Duodenal mucosa (tissue), 2 donors: ENCODE results near the gene ARFGEF2.
"Not testable (repeated sequence)": the region's sequence is repeated elsewhere in the genome, so short reads cannot be mapped to it uniquely, and the experiment has no call there.

Experiments
- H3K27ac ChIP-seq: one replicate; pipeline ENCODE4 v1.7.0; 2013; ENCODE audit warnings: low read depth, low read length
- H3K27me3 ChIP-seq, 2 donors: one replicate each; pipeline ENCODE4 v1.7.0; 2013; ENCODE audit warnings: low read length in 2 of 2, control low read depth in 1 of 2; ENCODE audit not compliant: insufficient read depth in 2 of 2, control insufficient read depth in 1 of 2
- H3K36me3 ChIP-seq, 2 donors: one replicate each; pipeline ENCODE4 v1.7.0; 2013; ENCODE audit warnings: low read length in 2 of 2, control low read depth in 1 of 2; ENCODE audit not compliant: insufficient read depth in 2 of 2, control insufficient read depth in 1 of 2
- H3K4me1 ChIP-seq, 2 donors: one replicate each; pipeline ENCODE4 v1.7.0; 2013; ENCODE audit warnings: low read length in 2 of 2, control low read depth in 1 of 2; ENCODE audit not compliant: insufficient read depth in 2 of 2, control insufficient read depth in 1 of 2
- H3K4me3 ChIP-seq, 2 donors: one replicate each; pipeline ENCODE4 v1.7.0; 2013; ENCODE audit warnings: low read length in 2 of 2, low read depth in 1 of 2
- H3K9ac ChIP-seq, 2 donors: one replicate each; pipeline ENCODE4 v1.7.0; 2013; ENCODE audit warnings: low read length in 2 of 2, low read depth in 1 of 2
- H3K9me3 ChIP-seq, 2 donors: one replicate each; pipeline ENCODE4 v1.7.0; 2013; ENCODE audit warnings: low read length in 2 of 2, control low read depth in 1 of 2; ENCODE audit not compliant: control insufficient read depth in 1 of 2

The ARFGEF2 gene

GRCh38 chr20:48962976-48963771 is 41.7 kb downstream of the ARFGEF2 start:
- no peak overlapping the region for H3K27ac ChIP-seq
- no peaks in the 10 kb centered on the region for H3K27me3 ChIP-seq
- H3K4me3 ChIP-seq = no peak overlapping the region
- H3K9ac ChIP-seq = no peak overlapping the region
- H3K36me3 ChIP-seq = peaks cover 10 to 60% of the 10 kb centered on the region in 2 donors
- H3K4me1 ChIP-seq = no peaks in the 10 kb centered on the region
- H3K9me3 ChIP-seq = no peaks in the 10 kb centered on the region

GRCh38 chr20:48965189-48965910 is 43.8 kb downstream of the ARFGEF2 start:
- H3K27me3 ChIP-seq = no peaks in the 10 kb centered on the region
- H3K36me3 ChIP-seq = peaks cover 17 to 56% of the 10 kb centered on the region in 2 donors
- H3K4me1 ChIP-seq = no peaks in the 10 kb centered on the region
- no peaks in the 10 kb centered on the region for H3K9me3 ChIP-seq
- no peak overlapping the region for H3K9ac ChIP-seq
- H3K4me3 ChIP-seq = no peak overlapping the region
- no peak overlapping the region for H3K27ac ChIP-seq

- H3K9me3 ChIP-seq = no peaks in the 10 kb centered on the region
- H3K4me3 ChIP-seq = no peak overlapping the region
- H3K4me1 ChIP-seq = peaks cover 0 to 6% of the 10 kb centered on the region in 2 donors
- peaks cover 29 to 70% of the 10 kb centered on the region in 2 donors for H3K36me3 ChIP-seq
- H3K27ac ChIP-seq = no peak overlapping the region
- H3K9ac ChIP-seq = no peak overlapping the region
- no peaks in the 10 kb centered on the region for H3K27me3 ChIP-seq
Measured at GRCh38 chr20:48970681-48971365, 49.3 kb downstream of the ARFGEF2 start.

- H3K27ac ChIP-seq = no peak overlapping the region
- peaks cover 0 to 6% of the 10 kb centered on the region in 2 donors for H3K4me1 ChIP-seq
- H3K4me3 ChIP-seq = no peak overlapping the region
- H3K27me3 ChIP-seq = no peaks in the 10 kb centered on the region
- H3K9me3 ChIP-seq = no peaks in the 10 kb centered on the region
- no peak overlapping the region for H3K9ac ChIP-seq
- peaks cover 35 to 65% of the 10 kb centered on the region in 2 donors for H3K36me3 ChIP-seq
Measured at GRCh38 chr20:48971956-48972355, 50.4 kb downstream of the ARFGEF2 start.

- H3K36me3 ChIP-seq = peaks cover 35 to 65% of the 10 kb centered on the region in 2 donors
- no peak overlapping the region for H3K27ac ChIP-seq
Measured at GRCh38 chr20:48972816-48973215, 51.3 kb downstream of the ARFGEF2 start.

GRCh38 chr20:48975955-48976354 is 54.4 kb downstream of the ARFGEF2 start:
- Histone ChIP-seq H3K4me1 (peaks cover 0 to 6% of the 10 kb centered on the region in 2 donors), H3K36me3 (peaks cover 20 to 47% of the 10 kb centered on the region in 2 donors), H3K9me3 (no peaks in the 10 kb centered on the region), H3K4me3 (no peak overlapping the region), H3K27me3 (no peaks in the 10 kb centered on the region), H3K9ac (no peak overlapping the region), H3K27ac (no peak overlapping the region)

More at GRCh38 chr20:48972816-48973215, 51.3 kb downstream of the ARFGEF2 start:
- Histone ChIP-seq H3K27me3 (no peaks in the 10 kb centered on the region), H3K4me3 (no peak overlapping the region), H3K4me1 (peaks cover 0 to 6% of the 10 kb centered on the region in 2 donors), H3K9ac (no peak overlapping the region), H3K9me3 (no peaks in the 10 kb centered on the region)

GRCh38 chr20:48979980-48980379 is 58.5 kb downstream of the ARFGEF2 start:
- H3K27me3 ChIP-seq, H3K27ac ChIP-seq, H3K4me3 ChIP-seq, H3K4me1 ChIP-seq, H3K9me3 ChIP-seq, H3K9ac ChIP-seq: not testable (repeated sequence)
- H3K36me3 ChIP-seq = peaks cover 17 to 49% of the 10 kb centered on the region in 2 donors

GRCh38 chr20:48983423-48984400 is 62.2 kb downstream of the ARFGEF2 start:
- Histone ChIP-seq H3K9me3 (no peaks in the 10 kb centered on the region), H3K27me3 (no peaks in the 10 kb centered on the region), H3K4me3 (no peak overlapping the region), H3K4me1 (peaks cover 0 to 4% of the 10 kb centered on the region in 2 donors), H3K27ac (no peak overlapping the region), H3K9ac (no peak overlapping the region), H3K36me3 (peaks cover 18 to 67% of the 10 kb centered on the region in 2 donors)

- H3K4me1 ChIP-seq = peaks cover 0 to 4% of the 10 kb centered on the region in 2 donors
- peaks cover 27 to 77% of the 10 kb centered on the region in 2 donors for H3K36me3 ChIP-seq
- no peaks in the 10 kb centered on the region for H3K27me3 ChIP-seq
- H3K27ac ChIP-seq = no peak overlapping the region
- H3K9me3 ChIP-seq = no peaks in the 10 kb centered on the region
- H3K4me3 ChIP-seq = no peak overlapping the region
- H3K9ac ChIP-seq = no peak overlapping the region
Measured at GRCh38 chr20:48984575-48985219, 63.2 kb downstream of the ARFGEF2 start.
